ENCODE results near the gene CDC27.

DNA sequence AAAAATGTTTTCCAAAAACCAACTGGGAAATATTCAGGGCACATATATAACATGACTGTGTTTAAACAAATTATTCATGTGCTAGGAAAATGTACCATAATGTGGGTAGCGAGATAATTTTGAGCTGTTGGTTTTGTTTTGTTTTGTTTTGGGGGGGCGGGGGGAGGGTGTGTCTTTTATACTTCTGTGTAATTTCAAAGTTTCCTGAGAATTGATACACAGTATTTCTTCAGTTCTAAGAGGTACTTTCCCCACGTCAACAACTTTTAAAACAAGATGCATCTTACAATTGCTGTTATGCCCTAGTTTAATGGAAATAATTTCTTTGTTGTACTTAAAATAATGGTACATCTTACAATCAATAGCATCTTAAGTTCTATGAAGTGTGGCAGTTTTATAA, 110.3 kb downstream of the CDC27 start:
- TF ChIP-seq, protein P1, sequence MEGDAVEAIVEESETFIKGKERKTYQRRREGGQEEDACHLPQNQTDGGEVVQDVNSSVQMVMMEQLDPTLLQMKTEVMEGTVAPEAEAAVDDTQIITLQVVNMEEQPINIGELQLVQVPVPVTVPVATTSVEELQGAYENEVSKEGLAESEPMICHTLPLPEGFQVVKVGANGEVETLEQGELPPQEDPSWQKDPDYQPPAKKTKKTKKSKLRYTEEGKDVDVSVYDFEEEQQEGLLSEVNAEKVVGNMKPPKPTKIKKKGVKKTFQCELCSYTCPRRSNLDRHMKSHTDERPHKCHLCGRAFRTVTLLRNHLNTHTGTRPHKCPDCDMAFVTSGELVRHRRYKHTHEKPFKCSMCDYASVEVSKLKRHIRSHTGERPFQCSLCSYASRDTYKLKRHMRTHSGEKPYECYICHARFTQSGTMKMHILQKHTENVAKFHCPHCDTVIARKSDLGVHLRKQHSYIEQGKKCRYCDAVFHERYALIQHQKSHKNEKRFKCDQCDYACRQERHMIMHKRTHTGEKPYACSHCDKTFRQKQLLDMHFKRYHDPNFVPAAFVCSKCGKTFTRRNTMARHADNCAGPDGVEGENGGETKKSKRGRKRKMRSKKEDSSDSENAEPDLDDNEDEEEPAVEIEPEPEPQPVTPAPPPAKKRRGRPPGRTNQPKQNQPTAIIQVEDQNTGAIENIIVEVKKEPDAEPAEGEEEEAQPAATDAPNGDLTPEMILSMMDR (IDR thresholded peaks at IDR 0.05), result no peak
- no peak for TF ChIP-seq EZH2 (IDR thresholded peaks at IDR 0.05)

Measured in neural progenitor cell (in vitro differentiated cells).